ENCODE results near the gene THRAP3.

DNA sequence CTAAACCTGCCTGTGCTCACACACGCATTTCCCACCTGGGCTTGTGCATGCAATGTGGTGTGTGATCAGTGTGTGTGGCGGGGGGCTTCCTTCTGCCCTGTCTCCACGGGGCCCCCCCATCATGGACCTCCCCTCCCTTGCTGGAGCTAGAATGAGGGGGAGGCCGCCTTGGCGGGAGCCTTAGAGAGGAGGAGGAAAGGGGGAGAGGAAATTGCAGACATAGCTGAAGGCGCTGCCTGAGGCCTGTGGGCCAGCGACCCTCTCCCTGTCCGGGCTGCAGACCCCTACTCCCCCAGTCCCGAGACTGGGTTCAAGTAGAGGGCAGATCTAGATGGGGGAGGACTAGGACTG is 100.1 kb downstream of the THRAP3 start:
- TF ChIP-seq, protein P1, sequence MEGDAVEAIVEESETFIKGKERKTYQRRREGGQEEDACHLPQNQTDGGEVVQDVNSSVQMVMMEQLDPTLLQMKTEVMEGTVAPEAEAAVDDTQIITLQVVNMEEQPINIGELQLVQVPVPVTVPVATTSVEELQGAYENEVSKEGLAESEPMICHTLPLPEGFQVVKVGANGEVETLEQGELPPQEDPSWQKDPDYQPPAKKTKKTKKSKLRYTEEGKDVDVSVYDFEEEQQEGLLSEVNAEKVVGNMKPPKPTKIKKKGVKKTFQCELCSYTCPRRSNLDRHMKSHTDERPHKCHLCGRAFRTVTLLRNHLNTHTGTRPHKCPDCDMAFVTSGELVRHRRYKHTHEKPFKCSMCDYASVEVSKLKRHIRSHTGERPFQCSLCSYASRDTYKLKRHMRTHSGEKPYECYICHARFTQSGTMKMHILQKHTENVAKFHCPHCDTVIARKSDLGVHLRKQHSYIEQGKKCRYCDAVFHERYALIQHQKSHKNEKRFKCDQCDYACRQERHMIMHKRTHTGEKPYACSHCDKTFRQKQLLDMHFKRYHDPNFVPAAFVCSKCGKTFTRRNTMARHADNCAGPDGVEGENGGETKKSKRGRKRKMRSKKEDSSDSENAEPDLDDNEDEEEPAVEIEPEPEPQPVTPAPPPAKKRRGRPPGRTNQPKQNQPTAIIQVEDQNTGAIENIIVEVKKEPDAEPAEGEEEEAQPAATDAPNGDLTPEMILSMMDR (IDR thresholded peaks at IDR 0.05), result no peak
- TF ChIP-seq POLR2AphosphoS5 (IDR thresholded peaks at IDR 0.05) (no peak), EP300 (IDR thresholded peaks at IDR 0.05; ENCODE audit: low read depth) (no peak)
